HG03457 (cell line): ENCODE measurements around the gene ZNF576.
"Not testable (repeated sequence)": the region's sequence is repeated elsewhere in the genome, so short reads cannot be mapped to it uniquely, and the experiment has no call there.

Experiments used
- ATAC-seq: cut with Tn5 transposase; IDR thresholded peaks from one replicate; pipeline ENCODE4 v1.9.1; 2021; ENCODE audit warnings: moderate number of reproducible peaks; ENCODE audit not compliant: unreplicated experiment

ZNF576 gene

DNA sequence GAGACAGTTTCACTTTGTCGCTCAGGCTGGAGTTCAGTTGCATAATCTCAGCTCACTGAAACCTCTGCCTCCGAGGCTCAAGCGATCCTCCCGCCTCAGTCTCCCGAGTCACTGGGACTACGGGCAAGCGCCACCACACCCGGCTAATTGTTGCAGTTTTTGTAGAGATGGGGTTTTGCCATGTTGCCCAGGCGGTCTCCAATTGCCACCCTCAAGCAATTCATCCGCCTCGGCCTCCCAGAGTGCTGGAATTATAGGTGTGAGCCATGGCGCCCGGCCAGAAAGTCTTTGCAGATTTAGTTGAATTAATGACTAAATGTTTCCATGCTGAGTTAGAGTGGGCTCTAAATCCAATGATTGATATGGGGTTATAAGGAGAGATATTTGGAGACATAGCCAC, 47.8 kb downstream of the ZNF576 start:
- ATAC-seq, result no peak

DNA sequence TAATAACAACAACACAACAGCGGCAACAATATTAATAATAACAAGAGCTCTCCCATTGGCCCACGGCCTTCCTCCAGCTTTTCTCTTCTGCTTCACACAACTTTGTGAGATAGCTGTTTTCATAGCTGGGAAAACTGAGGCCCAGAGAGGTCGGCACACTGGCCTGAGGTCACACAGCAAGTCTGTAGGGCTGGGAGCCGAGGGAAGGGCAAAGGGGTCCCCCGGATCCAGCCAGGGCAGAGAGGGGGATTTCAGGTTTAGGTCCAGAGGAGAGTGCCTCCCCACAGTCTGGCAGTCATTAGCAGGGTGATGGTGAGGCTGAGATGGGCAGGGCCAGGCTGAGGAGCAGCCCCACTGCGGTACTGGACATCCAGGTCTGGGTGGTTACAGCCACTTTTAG, 52.2 kb downstream of the ZNF576 start:
- ATAC-seq, result no peak

- no peak for ATAC-seq
Measured at GRCh38 chr19:43649514-43649913, 53.1 kb downstream of the ZNF576 start.

- not testable (repeated sequence) for ATAC-seq
Measured at GRCh38 chr19:43650276-43650675, 53.9 kb downstream of the ZNF576 start.
